Retinal pigment epithelial cell (primary cell): ENCODE results near the gene CEACAM21.

Source experiments
- DNase-seq: peaks from one replicate; pipeline ENCODE4 v3.0.0-alpha.2; 2010; ENCODE audit warnings: low read depth
- H3K4me3 ChIP-seq: 2 replicates; pipeline ENCODE4 v1.5.1; 2011; ENCODE audit warnings: mild to moderate bottlenecking, low read length, control low read depth, moderate library complexity
- CTCF ChIP-seq: conservative IDR thresholded peaks from 2 replicates; pipeline ENCODE4 v1.5.1; 2011; ENCODE audit warnings: low read depth, low read length, control low read depth, inconsistent platforms

CEACAM21 gene

GRCh38 chr19:41575998-41576397, at the start of gene CEACAM21:
Gene CEACAM21 (plus strand): TSS chr19:41576166. CDS start chr19:41576275, 109 bp downstream.
- no peak for DNase-seq
- H3K4me3 ChIP-seq = no peak within 1 kb of the TSS
- TF ChIP-seq CTCF = no peak

- DNase-seq = no peak
- no peak overlapping the region for H3K4me3 ChIP-seq
- TF ChIP-seq CTCF = no peak
Measured at GRCh38 chr19:41527089-41527488, 48.9 kb upstream of the CEACAM21 start.

- no peak overlapping the region for H3K4me3 ChIP-seq
- DNase-seq = no peak
- TF ChIP-seq CTCF = no peak
Measured at GRCh38 chr19:41528106-41528505, 47.9 kb upstream of the CEACAM21 start.

GRCh38 chr19:41529484-41530183, 46.3 kb upstream of the CEACAM21 start:
- DNase-seq = no peak
- TF ChIP-seq CTCF = no peak
- no peak overlapping the region for H3K4me3 ChIP-seq

DNA sequence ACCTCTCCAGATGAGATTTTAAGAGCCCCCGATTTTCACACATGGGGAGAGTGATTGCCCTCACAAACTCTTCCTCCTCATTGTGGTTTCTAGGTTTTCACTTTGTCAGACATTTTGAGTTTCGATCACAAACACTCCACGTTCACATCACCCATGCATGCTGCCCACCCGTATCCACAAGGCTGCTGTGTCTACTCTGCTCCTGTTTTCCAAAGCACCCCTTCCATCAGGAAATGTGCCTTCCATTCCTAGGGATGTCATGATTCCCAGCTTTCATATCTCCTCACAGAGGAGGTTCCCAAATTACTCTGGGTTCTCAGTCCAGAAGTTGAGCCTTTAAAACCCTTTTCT, 45.8 kb upstream of the CEACAM21 start:
- TF ChIP-seq CTCF = no peak
- no peak for DNase-seq
- H3K4me3 ChIP-seq = no peak overlapping the region

GRCh38 chr19:41530761-41531301, 45.1 kb upstream of the CEACAM21 start:
- no peak for TF ChIP-seq CTCF
- no peak for DNase-seq
- H3K4me3 ChIP-seq = no peak overlapping the region
